Measurements from ENCODE around the gene TOX4. TPM values are rescaled to one million over a fixed set of nuclear protein-coding genes. Genes with fewer than 3 reads are reported as not detected.

TOX4 gene
- total and polyA plus RNA-seq, 2 of the 8 experiments (the other 6 are each of a cell fraction or from before 2014, with no cell fraction given): 51.5 to 58.3 TPM

- TF ChIP-seq ATF2 (IDR thresholded peaks at IDR 0.05; ENCODE audit: low read length) (peak; percentile 31; the same call in 1 of the 2 replicates), POLR2AphosphoS5 (IDR thresholded peaks at IDR 0.05; ENCODE audit: low read depth, low read length) (peak; percentile 82), KDM5A (IDR thresholded peaks at IDR 0.05; ENCODE audit: low read length) (0 out of 2 replicates have a peak, but pooled peaks have one; percentile 23), USF2 (IDR thresholded peaks at IDR 0.05; ENCODE audit: low read length) (no peak), CBX5 (IDR thresholded peaks at IDR 0.05; ENCODE audit: low read depth, low read length) (no peak), JUN (IDR thresholded peaks at IDR 0.05; ENCODE audit: low read depth, low read length) (no peak), GTF2F1 (IDR thresholded peaks at IDR 0.05; ENCODE audit: borderline replicate concordance, low read depth, low read length) (peak; percentile 64), HDAC6 (IDR thresholded peaks at IDR 0.05; ENCODE audit: low read depth, low read length) (no peak), POLR2A (IDR thresholded peaks at IDR 0.05; ENCODE audit: control extremely low read depth in 1 of 2, low read depth in 2 of 2, low read length in 2 of 2) (peak; percentile 74 to 93), CHD2 (IDR thresholded peaks at IDR 0.05; ENCODE audit: low read length) (peak; percentile 47), CREB1 (IDR thresholded peaks at IDR 0.05) (peak; percentile 87), CTCF (IDR thresholded peaks at IDR 0.05; ENCODE audit: control extremely low read depth in 1 of 3, insufficient read depth in 1 of 3, low read depth in 1 of 3, low read length in 3 of 3) (no peak), RXRA (IDR thresholded peaks at IDR 0.05; ENCODE audit: insufficient read depth, low read depth, low read length) (no peak), NANOG (IDR thresholded peaks at IDR 0.05; ENCODE audit: insufficient read depth, low read depth, low read length, poor library complexity, severe bottlenecking) (no peak), PHF8 (conservative IDR thresholded peaks at IDR 0.05; ENCODE audit: low read depth, low read length) (peak; percentile 44; the same call in 1 of the 2 replicates), RBBP5 (IDR thresholded peaks at IDR 0.05; ENCODE audit: borderline replicate concordance, low read depth, low read length) (no peak), TEAD4 (IDR thresholded peaks at IDR 0.05; ENCODE audit: low read depth, low read length) (no peak), CBX8 (IDR thresholded peaks at IDR 0.05; ENCODE audit: borderline replicate concordance, low read depth, low read length) (no peak), SP2 (IDR thresholded peaks at IDR 0.05; ENCODE audit: low read length) (no peak)
These were observed 34.0 kb downstream of the TOX4 start, which contains the start of gene METTL3 (continued) for GRCh38 chr14:21510735-21511657.
